Retinal pigment epithelial cell (primary cell): ENCODE measurements around the gene GRID1.

Source experiments
- DNase-seq: peaks from one replicate; pipeline ENCODE4 v3.0.0-alpha.2; 2010; ENCODE audit warnings: low read depth
- H3K4me3 ChIP-seq: 2 replicates; pipeline ENCODE4 v1.5.1; 2011; ENCODE audit warnings: mild to moderate bottlenecking, low read length, control low read depth, moderate library complexity
- TF ChIP-seq, protein P1 (sequence below): conservative IDR thresholded peaks from 2 replicates; pipeline ENCODE4 v1.5.1; 2011; ENCODE audit warnings: low read depth, low read length, control low read depth, inconsistent platforms

The GRID1 gene

DNA sequence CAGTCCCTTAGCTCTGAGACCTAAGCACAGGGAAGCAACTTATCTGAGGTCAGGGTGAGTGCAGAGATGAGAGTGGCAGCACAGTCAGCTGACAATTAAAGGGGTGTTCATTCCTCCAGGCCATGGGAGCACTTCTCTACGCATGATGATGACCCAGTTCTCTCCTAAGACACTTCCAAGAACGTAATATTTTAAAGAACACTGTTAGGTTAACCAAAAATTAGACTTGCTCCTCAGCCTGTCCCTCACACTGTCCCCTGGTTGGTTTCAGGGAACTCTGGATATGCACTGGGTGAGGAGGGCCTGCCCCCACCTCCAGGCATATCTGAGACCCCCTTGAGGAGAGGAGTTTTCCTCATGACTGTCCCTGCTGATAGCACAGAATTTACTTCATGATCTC is 767.5 kb downstream of the GRID1 start:
- TF ChIP-seq, protein P1, sequence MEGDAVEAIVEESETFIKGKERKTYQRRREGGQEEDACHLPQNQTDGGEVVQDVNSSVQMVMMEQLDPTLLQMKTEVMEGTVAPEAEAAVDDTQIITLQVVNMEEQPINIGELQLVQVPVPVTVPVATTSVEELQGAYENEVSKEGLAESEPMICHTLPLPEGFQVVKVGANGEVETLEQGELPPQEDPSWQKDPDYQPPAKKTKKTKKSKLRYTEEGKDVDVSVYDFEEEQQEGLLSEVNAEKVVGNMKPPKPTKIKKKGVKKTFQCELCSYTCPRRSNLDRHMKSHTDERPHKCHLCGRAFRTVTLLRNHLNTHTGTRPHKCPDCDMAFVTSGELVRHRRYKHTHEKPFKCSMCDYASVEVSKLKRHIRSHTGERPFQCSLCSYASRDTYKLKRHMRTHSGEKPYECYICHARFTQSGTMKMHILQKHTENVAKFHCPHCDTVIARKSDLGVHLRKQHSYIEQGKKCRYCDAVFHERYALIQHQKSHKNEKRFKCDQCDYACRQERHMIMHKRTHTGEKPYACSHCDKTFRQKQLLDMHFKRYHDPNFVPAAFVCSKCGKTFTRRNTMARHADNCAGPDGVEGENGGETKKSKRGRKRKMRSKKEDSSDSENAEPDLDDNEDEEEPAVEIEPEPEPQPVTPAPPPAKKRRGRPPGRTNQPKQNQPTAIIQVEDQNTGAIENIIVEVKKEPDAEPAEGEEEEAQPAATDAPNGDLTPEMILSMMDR = no peak

DNA sequence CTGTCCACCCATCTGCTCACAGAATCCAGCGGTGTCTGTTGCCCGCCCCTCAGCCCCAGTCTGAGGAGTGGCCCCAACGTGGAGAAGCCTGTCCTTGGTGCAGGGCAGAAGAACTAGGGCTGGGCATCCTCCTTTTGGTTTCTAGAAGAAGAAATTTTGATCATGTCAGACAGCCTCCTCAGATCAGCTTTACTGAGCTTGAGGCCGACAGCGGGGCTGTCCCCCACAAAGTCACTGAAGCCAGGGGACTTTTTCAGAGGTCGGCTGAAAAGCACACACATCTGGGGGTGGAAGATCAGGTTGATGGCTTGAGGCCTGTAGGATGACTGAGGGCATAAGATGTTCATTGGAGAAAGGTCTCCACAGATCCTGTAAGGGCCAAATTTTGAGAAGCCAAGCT is 767.9 kb downstream of the GRID1 start:
- DNase-seq = no peak
- TF ChIP-seq, protein P1 = no peak
- no peak overlapping the region for H3K4me3 ChIP-seq

More for the DNA sequence above, 767.5 kb downstream of the GRID1 start:
- H3K4me3 ChIP-seq = no peak overlapping the region
- DNase-seq = no peak

DNA sequence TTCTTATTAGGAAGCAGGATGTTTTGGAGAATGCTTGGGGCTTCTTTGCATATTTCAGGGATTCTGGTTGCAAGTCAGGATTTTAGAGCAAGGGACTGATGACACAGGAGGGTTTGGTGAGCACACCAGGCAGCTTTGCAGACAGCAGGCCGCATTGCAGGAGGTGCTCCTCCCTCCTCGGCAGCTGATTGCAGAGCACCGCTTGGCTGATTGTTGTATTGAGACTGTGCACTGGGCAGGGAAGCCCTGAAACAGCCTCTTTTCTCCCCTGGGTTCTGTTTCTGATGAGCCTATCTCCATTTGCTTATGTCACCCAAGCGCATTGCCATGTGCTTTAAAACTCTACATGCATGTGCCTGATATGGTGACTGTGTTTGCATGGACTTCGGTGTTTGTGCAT is 769.6 kb downstream of the GRID1 start:
- DNase-seq = no peak
- TF ChIP-seq, protein P1 = no peak
- no peak overlapping the region for H3K4me3 ChIP-seq

DNA sequence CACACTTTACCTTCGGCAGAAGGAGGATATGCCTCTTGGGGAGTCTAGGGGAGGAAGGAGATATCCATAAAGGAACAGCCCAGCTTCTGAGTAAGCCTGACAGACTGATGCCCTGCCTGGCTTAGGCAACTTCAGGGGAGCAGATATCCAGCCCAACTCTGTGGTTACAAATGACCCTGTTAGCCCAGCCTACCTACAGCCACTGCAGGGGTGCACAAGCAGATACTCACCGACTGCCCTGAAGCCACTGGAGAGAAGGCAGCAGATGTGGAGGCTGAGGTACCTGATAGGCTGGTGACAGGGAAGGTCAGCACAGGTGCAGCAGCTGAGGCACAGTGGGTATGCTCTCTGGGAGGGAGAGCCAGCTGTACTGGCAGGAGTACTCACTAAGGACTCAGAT is 770.2 kb downstream of the GRID1 start:
- TF ChIP-seq, protein P1 = no peak
- no peak overlapping the region for H3K4me3 ChIP-seq
- DNase-seq = no peak

DNA sequence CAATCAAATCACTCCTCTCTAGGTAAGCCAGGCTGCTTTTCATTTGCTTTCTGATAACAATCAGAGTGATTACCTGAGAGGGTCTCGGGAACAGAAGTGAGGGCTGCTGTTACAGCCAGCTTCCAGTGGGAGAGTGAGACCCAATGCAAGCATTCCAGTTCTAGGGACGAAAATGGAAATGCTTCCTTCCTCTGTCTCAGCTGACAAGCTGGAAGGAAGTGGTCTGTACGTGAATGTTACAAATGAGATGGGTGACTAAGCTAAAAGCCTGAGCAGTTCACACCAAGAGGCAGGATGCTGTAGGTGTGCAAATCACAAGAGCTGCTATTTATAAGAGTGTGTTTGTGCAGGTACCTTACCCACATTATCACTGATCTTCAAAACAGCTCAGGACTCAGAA is 772.4 kb downstream of the GRID1 start:
- H3K4me3 ChIP-seq = no peak overlapping the region
- TF ChIP-seq, protein P1 = no peak
- DNase-seq = no peak

DNA sequence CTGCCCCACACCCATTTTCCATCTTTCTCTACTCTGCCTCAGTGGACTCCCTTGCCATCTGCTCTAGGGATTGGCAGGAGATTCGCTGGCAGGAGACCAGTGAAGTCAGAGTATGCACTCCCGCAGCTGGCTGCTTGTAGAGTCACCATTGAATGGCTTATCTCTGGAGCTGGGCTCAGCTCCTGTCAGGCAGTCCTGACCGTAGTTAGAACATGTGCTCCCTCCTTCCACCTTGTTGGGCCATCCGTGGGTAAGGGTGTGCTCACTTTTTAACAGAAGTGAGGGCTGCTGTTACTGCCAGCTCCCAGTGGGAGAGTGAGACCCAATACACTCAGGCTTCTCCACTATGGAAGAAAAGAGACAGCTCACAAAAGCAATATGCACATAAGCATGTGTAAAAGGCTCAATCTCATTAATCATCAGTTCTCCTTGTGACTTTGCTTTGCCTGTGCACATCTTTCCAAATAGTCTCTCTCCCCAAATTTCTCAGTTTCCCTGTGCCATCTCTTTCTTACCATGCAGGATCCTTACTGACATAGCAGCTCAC is 773.3 kb downstream of the GRID1 start:
- TF ChIP-seq, protein P1 = no peak

DNA sequence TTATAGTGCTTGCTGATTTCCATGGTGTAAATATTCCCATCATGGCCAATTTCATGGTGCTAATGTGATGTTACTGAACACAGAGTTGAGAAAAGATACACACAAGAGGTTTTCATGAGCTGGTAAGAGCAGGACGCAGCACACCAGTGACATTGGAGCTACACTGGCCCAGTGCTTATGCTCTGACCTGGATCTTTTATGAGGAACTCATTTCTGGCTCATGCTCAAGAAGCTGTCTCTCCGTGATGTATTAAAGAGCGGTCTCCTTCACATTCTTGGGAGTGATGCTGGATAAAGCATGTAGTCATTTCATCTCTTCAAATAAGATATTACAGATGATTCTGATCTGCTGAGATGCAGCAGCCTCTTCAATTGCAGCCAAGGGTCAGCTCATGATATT is 785.2 kb downstream of the GRID1 start:
- DNase-seq = no peak
- no peak overlapping the region for H3K4me3 ChIP-seq
- TF ChIP-seq, protein P1 = no peak

More for the DNA sequence above, 773.3 kb downstream of the GRID1 start:
- no peak for DNase-seq
- H3K4me3 ChIP-seq = no peak overlapping the region
